NCI-H1694 (cell line): ENCODE results near the gene MBOAT1.
A peak's percentile ranks its signal among the peaks of the same experiment; 100 is the strongest.

ENCODE experiments used
- DNase-seq: peaks from one replicate; lab custom pipeline; 2025; lab: John Stamatoyannopoulos, UW

The MBOAT1 gene

DNA sequence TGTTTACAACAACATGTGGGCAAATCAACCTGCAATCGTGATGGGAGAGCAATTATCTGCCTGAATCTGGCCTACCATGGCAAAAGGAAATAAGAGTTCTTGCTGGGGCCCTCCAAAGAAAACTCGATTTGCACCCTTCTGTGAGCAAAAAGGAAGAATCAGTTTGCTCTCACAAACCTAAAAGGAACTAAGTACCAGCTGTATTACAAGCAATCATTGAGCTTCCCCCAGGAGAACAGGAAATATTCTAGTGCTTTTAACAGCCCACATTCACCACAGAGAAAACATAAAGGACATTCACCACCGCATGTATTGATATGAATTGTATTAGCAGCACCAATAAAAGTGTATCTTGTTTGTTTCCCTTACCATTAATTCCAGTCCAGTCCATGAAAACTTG, 75.0 kb downstream of the MBOAT1 start:
- DNase-seq, result no peak

DNA sequence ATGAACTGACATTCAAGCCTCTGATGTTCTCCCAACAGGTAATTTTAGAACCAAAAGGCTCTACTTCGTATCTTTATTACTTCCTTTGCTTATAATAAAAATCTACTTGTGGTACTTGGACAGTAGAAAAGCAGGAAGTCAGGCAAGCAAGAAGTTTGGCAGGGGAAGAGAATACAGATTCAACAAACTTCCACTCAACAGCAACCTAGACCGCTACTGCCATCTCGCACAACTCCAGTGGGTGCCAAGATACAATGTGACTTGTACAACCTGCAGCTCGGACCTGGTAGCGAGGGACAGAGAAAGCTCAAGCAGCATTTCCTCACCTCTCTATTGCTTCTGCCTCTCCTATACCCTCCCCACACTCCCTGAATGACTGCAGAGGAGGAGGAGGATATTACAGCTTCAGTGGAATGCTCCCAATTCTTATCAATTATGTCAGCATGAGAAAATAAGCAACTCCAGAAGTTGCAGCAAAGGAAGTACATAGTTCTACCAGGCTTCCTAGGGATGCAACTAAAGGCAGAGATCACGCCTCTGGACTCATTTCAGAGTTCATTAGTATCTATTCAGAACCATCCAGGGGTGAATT, 76.5 kb downstream of the MBOAT1 start:
- DNase-seq, result no peak

DNA sequence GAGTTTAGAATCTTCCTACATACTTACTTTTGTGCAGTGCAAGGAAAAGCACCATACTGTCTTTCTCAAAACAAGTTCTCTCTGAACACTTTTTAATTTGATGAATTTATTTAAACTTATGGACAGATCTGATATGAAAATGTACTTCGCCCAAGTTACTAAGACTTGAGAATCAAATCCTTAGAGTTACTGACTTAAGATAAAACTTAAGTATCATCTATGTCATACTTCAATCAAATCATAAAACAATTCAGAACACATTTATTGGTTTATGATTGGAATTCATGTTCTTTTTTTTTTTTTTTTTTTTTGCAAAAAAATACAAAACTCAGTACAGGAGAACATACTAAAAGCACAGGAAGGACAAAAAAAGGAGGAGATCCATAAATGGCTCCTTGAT, 77.7 kb downstream of the MBOAT1 start:
- no peak for DNase-seq

DNA sequence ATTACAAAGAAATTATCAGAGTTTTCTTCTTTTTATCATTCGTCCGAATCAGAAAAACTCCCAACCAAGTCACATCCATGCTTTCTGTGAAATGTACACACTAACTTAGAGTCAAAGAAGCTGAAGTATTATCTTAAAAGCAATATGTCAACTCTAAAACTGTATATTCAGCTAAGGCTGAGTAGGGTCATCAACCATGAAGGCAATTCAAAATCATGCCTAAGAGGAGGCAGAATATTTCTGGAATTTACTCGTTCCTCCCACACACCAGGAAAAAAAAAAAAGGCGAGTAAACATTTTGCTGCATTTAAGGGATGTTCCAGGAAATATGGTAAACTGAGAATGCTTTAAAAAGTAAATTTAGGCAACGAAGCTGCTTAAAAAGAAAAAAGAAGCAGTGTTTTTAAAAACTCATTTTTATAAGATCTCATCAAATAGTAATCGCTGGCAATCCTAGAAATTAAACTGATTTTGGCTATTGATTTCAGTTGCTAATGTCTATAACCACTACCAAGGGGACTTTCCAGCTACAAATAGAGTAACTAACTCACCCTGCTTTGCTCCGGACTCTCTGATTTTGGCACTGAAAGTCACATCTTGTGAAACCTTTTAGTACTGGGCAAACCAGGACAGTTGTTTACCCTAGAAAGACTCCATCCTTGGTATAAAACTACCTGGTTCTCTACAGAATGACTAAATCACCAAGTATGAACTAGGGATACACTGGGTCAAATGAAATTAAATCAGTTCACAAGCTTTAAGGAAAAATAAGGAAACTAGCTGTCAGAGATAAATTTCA, 82.8 kb downstream of the MBOAT1 start:
- DNase-seq, result no peak

DNA sequence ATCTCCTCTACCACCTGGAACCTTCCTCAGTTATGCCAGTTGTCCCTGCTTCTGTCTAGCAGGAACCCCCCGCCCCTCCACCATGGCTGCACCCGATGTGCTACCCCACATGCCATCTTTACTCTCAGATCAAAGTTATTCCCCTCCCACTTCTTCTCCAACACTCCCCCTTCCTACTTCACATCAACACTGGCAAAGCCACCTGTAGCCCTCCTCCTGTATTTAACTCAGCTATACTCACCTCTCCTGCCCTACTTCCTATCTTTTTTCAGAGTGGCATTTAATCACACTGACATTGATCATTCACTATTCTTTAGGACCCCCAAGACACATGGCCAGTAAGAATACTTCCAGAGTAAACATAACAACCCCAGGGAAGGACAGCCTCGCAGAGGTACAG, 84.3 kb downstream of the MBOAT1 start:
- DNase-seq, result no peak

DNA sequence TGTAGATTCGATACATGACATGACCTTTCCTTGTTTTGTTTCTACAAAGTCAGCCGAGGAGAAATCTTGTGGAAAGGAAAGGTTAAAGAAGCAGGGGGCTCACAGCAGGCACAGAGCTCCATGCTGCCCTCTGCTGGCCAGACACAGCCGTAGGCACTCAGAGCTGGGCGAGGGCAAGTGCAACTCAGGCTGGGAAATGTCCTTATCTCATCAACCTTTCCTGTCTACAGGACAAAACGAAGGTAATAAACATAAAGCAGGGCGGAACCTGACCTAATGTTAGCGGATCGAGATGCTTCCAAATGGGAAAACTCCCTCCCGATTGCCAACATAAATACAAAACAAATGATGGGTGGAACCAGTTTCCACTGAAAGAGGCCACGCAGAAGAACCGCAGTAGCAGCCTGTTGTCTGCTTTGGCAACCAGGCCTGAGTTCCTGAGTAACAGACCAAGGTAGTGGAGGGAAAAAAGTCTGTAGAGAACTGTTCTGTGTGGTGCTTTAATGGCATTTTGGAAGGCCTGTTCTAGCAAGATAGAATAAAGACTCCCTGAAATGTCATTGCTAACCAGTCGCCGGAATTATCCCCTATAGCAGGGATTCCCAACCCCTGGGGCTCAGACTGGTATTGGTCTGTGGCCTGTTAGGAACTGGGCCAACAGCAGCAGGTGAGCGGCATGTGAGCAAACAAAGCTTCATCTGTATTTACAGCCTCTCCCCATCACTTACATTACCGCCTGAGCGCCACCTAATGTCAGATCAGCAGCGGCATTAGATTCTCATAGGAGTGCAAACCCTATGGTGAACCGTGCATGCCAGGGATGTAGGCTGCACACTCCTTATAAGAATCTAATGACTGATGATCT, 85.2 kb downstream of the MBOAT1 start:
- peak; percentile 71 for DNase-seq

DNA sequence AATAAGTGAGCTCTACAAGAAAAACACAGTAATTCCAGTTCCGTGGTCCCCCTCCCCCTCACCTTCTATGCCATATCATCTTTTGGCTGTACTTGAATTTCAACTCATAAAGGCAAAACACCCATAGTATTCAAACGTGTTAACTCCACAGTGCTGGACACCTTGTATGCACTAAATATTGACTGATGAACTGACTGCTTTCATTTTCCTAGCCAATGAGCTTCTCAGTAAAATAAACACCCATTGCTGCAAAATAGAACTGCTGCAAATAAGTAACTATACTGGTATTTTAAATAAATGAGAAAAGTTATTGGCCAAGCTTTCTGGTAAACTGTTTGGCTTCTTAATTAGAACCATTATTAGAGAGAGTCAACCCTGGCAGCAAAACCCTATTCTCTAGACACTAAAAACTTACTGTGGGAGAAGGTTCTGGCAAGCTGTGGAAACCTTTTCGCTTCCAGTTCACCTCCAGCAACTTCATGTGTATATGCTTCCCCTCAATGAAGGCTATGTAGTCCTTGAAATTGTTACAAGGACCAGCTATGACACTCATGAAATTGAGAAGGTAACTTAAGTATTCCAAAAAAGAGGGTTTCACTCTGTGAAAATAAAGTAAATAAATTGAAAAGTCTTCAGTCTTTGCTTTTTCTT, 86.0 kb downstream of the MBOAT1 start:
- DNase-seq, result no peak

DNA sequence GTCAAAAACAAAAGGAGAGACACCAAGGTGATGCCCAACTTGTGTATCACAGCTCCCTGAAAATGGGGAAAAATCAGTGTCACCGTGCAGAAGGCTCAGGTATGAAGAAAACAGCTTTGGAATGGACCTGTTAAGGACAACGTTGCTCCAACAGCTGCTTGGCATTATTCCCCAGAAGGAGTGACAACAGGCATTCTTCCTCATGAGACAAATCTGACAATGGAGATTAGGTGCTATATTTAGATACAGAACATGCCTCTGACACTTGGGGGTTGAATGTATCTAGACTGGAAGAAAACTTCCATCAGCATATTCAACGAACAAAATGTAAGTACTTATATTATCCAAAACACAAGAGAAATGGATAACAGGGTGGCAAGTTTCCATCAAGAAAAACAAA, 87.7 kb downstream of the MBOAT1 start:
- DNase-seq, result no peak

DNA sequence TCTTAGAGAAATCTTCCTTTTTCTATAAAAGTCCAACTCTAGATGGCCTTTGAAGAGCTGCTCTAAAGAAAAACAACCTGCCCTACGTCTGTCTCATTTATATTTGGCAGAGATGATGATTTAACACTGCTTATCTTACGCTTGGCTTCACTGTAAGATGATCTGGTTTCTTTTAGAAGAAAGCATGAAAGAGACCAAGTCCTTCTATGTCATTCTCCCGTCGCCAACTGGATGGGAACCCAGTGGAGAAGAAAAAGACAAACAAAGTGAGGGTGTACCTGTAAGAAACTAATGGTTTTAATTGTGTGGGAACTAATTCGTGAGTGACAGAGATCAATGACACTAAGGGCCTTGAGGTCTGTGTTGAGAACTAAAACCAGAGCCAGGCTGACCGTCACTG, 92.8 kb downstream of the MBOAT1 start:
- DNase-seq, result no peak

DNA sequence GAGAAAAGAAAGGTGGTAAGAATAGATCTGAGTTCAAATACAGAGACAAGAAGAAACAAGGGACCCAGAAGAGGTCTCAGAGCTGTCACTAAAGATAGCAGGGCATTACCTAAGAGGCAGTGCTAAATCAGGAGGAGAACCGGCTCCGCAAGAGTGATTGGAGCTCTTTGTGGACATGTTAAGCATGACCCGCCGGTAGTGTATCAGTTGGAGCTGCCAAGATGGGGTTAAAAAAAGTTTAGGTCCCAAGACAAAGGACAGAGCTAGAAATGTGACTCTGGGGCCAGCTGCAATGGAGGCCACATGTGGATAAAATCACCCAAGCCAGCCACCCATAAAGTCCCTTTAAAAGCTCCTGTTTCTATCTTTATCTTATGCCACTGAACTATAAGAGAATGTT, 93.4 kb downstream of the MBOAT1 start:
- DNase-seq, result no peak

DNA sequence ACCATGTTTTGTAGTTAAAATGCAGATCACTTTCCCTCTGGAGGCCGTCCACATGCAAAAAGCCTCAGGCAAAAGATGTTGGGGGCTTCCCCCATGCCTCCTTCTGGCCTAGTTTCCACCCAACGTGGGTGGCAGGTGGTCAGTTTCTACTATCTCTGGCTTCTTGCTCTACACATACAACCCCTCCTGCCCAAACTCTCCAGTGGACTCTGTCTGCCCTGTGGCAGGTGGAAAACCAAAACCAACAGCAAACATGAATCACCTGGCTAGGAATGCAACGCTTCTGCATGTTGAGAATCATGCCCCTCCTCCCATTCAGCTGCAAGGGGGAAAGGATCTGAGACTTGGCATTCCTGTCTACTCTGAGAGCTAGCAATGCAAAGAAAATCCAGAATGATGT, 94.8 kb downstream of the MBOAT1 start:
- no peak for DNase-seq

DNA sequence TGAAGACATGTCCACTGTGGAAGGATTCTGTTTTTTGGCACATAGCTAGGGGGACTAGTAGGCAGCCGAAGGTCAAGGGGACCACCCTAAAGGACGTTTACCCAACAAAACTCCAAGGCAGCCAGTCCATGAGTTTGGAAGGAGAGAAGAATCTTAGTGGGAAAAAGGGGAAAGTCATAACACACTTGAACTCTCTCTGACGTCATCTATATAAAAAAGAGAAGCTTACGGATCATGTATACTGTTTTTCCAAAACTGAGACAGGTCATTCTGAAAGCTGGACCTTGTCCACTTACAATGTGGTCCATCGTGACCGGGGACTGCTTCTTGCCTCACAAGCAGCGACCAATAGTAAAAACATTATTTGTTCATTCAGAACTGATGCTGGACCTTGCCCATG, 95.5 kb downstream of the MBOAT1 start:
- no peak for DNase-seq

DNA sequence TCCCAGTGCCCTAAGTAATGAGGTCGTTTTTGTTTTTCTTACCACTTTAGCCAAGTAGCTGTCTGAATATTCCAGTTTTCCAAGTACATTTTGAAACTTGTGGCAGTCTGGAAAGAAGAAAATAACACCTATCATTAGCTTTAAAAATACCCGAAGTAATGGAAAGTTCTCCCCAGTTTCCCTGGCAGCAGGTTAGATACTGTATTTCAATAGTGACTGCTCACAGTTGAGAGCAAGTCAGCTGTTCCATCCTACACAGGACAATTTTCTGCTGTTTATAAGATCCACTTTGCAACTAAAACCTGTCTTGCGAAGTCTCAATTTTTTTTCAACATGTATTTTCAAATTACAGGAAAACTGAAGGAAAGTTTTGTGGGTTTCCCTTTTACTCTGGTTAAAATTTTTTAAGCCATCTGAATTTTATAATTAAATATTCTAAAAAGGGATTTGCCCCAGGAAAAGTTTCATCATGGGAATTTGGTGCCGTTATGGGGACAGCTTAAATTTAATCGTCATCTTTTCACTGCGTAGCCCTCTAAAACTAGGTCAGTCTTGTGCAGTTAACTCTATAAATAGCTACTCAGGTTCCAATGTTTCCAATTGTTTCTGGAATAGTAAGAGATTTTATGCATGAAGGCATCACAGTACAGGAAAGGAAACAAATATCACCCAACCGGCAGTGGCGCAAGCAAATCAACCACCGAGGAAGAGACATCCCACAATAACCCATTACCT, 96.9 kb downstream of the MBOAT1 start:
- no peak for DNase-seq

DNA sequence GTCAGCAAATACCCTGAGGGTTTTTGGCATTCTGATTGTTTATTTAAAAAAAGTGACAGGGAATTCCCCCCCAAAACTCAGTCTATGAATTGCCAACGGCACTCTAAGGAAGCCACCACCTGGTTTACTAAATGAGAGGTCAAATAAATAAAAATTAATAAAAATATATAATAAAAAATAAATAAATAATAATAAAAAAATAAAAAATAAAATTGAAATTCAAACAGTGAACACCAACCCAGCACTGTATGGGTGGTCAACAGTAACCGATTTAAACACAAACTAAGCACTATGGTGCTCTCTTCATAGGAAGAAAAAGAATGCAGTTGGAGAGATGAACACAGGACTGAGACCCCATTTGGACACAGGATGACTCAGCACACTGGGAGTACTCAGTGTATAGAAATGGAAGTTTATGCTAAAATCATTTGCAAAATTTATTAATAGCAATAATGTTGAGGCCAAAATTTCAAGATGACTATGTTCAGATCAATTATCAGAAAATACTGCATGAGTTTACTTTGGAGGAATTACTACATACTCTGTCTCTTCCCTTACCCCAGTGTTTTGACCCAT, 98.5 kb downstream of the MBOAT1 start:
- no peak for DNase-seq

DNA sequence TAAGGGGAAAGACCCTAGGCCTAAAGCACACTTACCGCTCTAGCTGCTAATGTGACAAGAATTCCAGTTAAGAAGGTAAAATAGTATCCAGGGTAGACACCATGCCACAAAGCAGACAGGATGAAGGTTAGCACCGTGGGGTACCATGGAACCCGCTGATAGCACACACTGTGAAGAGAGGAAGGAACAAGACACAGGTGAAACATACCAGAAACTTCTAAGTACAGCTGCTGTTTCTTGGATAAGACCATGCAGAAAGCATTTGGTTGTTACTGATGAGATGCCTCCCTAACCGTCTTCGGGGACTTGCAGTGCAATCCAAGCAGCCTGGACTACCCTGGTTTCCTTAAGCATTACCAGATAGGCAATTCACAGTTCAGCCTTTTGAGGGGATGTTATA, 99.4 kb downstream of the MBOAT1 start:
- no peak for DNase-seq

DNA sequence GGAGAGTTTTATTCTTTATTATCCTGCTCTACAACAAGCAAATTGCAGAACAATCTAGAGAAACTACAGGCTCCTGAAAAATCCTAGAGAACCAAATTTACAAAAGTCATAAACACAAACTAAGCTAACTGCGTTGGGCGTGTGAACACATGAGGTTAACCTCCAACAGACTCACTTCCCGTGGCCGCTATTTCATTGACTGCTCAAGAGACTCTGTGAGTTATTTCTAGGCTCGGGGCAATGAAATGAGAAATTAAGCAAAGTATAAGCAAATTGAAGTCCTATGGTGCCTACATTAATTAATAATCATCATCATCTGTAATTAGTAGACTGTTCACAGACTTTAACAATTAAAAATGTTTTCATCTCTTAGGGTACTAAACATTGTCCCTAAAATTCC, 100.0 kb downstream of the MBOAT1 start:
- DNase-seq, result no peak

DNA sequence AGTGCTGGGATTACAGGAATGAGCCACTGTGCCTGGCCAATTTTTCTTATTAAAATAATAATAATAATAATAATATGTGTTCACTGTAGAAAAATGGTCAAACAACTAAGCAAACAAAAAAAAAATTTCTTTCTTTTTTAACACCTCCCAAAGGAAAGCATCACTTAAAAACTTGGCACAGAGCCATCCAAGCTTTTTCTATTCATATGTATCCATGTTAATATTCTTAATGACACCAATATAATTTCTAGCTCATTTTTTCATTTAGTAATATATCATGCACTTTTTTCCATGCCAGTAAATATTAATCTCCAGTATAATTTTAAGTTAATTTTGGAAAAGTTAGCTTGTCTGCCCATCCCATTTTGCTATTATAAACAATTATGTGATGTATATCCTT, 101.8 kb downstream of the MBOAT1 start:
- DNase-seq, result no peak

DNA sequence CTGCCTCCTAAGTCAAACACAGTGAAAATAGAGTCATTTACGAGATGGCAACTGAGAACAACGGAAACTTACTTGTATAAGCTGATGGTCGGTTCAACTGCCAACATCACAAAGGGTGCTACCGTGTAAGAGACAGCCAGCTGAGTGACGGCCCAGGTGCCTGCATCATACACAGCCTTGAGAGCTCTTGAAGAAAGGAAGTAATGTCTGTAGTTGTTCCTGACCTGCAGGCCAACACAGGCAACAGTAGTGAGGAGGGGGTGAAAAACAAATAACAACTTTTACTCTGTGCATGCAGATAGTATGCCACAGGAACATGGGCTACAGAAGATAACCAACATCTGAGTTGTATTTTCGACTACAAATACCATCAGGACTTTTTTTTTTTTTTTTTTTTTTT, 102.7 kb downstream of the MBOAT1 start:
- DNase-seq, result no peak

DNA sequence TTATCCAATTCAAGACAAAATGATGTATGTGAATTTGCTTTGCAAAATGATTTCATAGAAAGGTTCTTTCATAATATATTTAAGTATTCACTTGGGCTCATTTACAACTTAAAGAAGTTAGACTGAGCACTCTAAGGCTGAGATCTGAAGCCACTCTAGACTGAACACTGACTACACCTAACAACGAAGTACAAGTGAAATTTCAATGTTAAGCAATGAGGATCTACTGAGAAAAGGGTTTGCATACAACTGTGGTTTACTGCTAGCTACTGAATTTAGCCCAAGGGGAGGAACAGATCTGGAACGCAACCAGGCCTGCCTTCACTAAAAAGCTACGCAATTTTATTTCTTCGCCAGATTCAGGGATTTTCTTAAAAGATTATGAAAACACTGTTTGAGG, 106.4 kb downstream of the MBOAT1 start:
- DNase-seq, result no peak

DNA sequence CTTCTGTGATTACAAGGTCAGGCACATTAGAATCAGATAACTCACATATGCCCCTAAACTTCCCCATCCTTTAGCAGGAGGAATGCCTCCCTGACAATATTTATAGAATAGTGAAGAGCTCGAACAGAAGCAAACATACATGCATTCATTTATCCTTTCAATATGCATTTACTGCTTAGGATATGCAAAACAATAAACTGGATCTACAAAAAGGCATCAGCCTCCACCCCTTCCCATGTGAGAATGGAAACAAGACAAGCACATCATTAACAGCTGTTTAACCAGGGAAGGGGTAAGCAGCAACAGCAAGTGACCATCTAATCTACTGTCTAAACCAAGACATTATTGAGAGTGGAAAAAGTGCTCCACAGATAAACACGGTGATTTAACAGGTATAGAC, 107.6 kb downstream of the MBOAT1 start:
- DNase-seq, result no peak

DNA sequence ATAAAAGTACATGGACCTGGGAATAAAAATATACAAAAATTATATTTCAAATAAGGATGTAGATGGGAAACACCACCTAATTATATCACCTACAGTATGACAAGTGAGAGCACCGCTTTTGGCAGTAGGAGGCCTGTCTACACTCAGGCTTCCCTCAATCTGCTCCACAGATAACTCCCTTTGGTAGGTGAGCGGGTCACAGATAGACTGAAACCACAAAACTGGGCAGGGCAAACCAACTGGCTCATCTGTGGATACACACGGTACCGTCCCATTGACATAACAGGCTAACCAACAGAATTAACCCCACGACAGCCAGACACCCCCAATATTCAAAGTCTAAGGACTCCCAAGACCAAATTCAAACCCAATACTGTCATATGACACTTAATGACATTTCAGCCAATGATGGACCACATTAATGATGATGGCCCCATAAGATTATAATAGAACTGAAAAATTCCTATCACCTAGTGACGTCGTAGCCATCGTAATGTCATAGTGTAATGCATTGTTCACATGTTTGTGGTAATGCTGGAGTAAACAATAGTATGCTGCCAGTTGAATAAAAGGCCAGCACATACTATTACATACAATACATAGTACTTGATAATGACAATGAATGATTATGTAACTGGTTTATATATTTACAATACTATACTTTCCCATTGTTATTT, 109.7 kb downstream of the MBOAT1 start:
- DNase-seq, result no peak
